NCI-H748 (cell line): ENCODE data around the gene GLTP.

Source experiments
- DNase-seq: peaks from one replicate; lab custom pipeline; 2025; ENCODE audit not compliant: unreplicated experiment; lab: John Stamatoyannopoulos, UW

The GLTP gene

DNA sequence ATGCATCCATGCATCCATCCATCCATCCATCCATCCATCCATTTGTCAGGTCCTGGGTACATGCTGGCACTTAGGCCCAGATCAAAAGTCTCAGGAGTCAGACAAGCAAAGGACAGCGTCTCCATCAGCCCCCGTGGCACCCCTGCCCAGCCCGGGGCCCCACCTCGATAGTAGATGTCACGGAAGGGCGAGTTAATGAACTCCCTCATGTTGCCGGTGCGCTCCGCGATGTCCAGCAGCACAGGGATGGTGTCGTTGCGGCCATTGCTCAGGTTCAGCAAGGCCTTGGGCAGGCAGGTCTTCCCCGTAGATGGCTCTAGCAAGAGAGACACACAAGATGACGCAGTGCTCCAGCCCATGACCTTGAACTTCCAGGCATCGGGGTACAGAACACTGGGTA is 77.5 kb downstream of the GLTP start:
- no peak for DNase-seq
